Activated naive CD4-positive, alpha-beta T cell treated with anti-CD3 and anti-CD28 coated beads, Interleukin-2, amount 50 U/mL, for 24 hours (primary cell): Measurements from ENCODE around the gene LRWD1.
A peak's percentile ranks its signal among the peaks of the same experiment; 100 is the strongest.
"Not testable (repeated sequence)": the region's sequence is repeated elsewhere in the genome, so short reads cannot be mapped to it uniquely, and the experiment has no call there.

Experiments
- H3K27ac Mint-ChIP-seq: one replicate; pipeline ENCODE4 v1.8.0; 2021; ENCODE audit warnings: mild to moderate bottlenecking, mixed read lengths
- H3K27me3 Mint-ChIP-seq: one replicate; pipeline ENCODE4 v1.8.0; 2021; ENCODE audit warnings: mixed read lengths
- H3K36me3 Mint-ChIP-seq: one replicate; pipeline ENCODE4 v1.8.0; 2021; ENCODE audit warnings: mixed read lengths
- H3K4me1 Mint-ChIP-seq: one replicate; pipeline ENCODE4 v1.8.0; 2021; ENCODE audit warnings: mixed read lengths
- H3K4me3 Mint-ChIP-seq: one replicate; pipeline ENCODE4 v1.8.0; 2021; ENCODE audit warnings: mild to moderate bottlenecking, mixed read lengths
- H3K9me3 Mint-ChIP-seq: one replicate; pipeline ENCODE4 v1.8.0; 2021; ENCODE audit warnings: mixed read lengths

Gene LRWD1

GRCh38 chr7:102472126-102473041, 7.6 kb downstream of the LRWD1 start:
- Mint-ChIP-seq H3K27ac (peak overlapping the region; percentile 30), H3K36me3 (peaks cover 3% of the 10 kb centered on the region), H3K4me3 (no peak overlapping the region), H3K27me3 (no peaks in the 10 kb centered on the region), H3K4me1 (no peaks in the 10 kb centered on the region), H3K9me3 (no peaks in the 10 kb centered on the region)

DNA sequence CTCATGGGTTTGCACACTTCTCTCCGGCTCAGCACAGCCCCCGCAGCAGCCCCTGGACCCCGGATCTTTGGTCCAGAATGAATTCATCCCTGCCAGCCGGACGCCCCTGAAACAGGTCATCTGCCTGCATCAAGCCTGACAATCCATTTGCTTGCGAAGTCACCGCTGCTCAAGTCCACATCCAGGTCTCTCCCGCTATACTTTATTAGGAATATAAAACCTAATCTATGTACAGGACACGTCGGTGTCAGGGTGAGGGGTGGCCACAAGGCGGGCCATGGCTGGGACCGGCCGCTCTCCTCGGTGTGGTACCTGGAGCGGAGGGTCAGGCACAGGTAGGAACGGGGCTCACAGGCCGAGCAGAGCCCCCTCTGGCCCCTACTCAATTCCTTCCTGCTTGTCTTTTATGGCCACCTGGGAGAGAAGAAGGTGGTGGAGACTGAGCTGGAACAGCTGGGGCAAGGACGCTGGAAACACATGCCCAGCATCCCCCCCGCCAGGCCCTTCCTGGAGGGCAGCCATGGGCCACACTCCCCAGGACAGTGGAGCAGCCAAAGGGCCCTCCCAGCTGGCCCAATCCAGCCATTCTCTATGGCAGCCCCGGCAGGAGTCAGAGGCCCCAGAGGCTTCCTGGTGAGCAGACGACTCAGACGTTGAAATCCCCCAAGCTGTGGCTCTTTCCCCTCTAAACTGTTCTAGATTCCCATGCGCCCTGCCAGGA, 8.6 kb downstream of the LRWD1 start:
- H3K27ac Mint-ChIP-seq = peak overlapping the region; percentile 23
- no peaks in the 10 kb centered on the region for H3K9me3 Mint-ChIP-seq
- no peaks in the 10 kb centered on the region for H3K27me3 Mint-ChIP-seq
- peaks cover 3% of the 10 kb centered on the region for H3K36me3 Mint-ChIP-seq
- no peaks in the 10 kb centered on the region for H3K4me1 Mint-ChIP-seq
- no peak overlapping the region for H3K4me3 Mint-ChIP-seq

DNA sequence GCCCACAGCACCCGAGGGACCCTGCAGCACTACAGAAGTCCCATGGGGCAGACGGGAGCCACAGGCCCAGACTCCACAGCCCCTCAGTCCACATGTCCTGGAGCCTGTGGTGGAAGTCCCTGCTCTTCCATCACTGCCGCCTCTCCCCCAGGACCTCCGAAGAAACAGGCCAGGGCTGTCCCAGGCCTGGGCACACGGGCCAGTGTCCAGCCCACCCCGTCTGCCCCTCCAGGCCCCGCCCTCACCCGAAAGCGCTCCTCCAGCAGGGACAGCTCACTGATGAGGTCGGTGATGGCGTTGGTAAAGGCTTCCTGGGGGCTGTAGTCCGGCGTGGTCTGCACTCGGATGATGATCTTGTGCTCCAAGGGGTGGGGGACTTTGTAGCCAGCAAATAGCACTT, 9.3 kb downstream of the LRWD1 start:
- H3K4me1 Mint-ChIP-seq, H3K4me3 Mint-ChIP-seq, H3K27me3 Mint-ChIP-seq, H3K27ac Mint-ChIP-seq, H3K36me3 Mint-ChIP-seq, H3K9me3 Mint-ChIP-seq: not testable (repeated sequence)

DNA sequence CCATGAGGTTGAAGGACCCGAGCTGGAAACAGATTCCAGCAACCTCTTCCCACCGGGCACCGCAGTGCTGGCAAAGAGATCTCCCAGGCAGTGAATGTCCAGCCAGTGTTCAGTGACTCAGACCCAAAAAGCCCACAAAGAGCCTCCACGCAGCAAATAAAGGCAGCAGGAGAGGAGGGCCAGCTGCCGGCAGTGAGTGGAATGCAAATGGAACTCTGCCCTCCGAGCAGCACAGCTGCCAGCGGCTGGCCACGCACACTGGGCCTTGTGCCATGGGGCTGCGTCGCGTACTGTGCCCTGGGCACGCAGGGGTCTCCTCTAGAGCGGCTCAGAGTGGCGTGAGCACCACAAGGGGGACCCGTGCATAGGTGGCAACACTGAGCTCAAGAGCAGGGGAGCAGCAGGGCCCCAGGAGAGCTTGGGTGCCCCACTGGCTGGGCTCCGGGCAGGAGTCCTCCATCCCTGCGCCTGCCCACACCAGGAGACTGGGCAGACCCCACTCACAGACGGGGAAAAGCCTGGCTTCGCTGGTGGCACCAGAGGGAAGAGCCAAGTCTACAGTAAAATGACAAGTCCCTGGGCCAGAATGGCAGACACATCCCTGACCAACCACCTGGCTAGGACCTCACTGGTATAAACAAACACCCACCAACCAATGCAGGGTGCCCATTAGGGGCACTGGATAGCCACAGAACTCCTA, 10.1 kb downstream of the LRWD1 start:
- H3K27ac Mint-ChIP-seq, H3K4me3 Mint-ChIP-seq, H3K4me1 Mint-ChIP-seq, H3K9me3 Mint-ChIP-seq, H3K36me3 Mint-ChIP-seq, H3K27me3 Mint-ChIP-seq: not testable (repeated sequence)

- H3K4me3 Mint-ChIP-seq = peak within 1 kb of the TSS; percentile 86
- H3K4me1 Mint-ChIP-seq, H3K27me3 Mint-ChIP-seq, H3K9me3 Mint-ChIP-seq, H3K36me3 Mint-ChIP-seq: not testable (repeated sequence)
- H3K27ac Mint-ChIP-seq = peak within 1 kb of the TSS; percentile 23
Measured at GRCh38 chr7:102478314-102479208, 13.8 kb downstream of the LRWD1 start, which contains the start of gene POLR2J. Gene POLR2J, minus strand, starts transcription at chr7:102478922. Its CDS starts 62 bp downstream, at chr7:102478860.

- not testable (repeated sequence) for H3K9me3 Mint-ChIP-seq, H3K36me3 Mint-ChIP-seq, H3K4me1 Mint-ChIP-seq, H3K27me3 Mint-ChIP-seq, H3K27ac Mint-ChIP-seq, H3K4me3 Mint-ChIP-seq
Measured at GRCh38 chr7:102479209-102479584, 14.4 kb downstream of the LRWD1 start.

DNA sequence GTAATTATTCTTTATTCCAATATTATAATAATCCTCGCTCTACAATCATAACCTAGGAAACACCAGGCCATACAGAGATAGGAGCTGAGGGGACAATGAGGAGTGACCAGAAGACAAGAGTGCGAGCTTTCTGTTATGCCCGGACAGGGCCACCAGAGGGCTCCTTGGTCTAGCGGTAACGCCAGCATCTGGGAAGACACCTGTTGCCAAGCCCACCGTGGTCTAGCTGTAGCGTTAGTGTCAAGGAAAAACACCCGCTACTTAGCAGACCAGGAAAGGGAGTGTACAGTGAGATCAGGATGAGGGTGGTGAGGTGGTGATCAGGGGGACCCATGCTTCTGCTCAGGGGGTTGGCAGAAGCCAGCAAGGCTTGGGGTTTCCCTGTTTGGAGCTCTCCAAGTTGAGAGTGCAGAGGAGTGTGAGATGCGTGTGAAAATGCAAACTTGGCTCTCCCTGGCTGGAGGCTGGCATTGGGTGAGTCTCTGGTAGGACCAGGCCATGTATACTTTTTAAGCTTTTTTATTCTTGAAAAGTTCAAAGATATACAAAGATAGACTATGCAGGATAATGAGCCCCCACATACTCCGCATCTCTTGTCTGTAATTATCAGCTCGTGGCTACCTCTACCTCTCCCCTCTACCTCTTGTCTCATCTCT, 15.3 kb downstream of the LRWD1 start:
- not testable (repeated sequence) for H3K9me3 Mint-ChIP-seq, H3K27me3 Mint-ChIP-seq, H3K4me3 Mint-ChIP-seq, H3K27ac Mint-ChIP-seq, H3K4me1 Mint-ChIP-seq, H3K36me3 Mint-ChIP-seq

- H3K9me3 Mint-ChIP-seq, H3K27ac Mint-ChIP-seq, H3K4me3 Mint-ChIP-seq, H3K4me1 Mint-ChIP-seq, H3K27me3 Mint-ChIP-seq, H3K36me3 Mint-ChIP-seq: not testable (repeated sequence)
Measured at GRCh38 chr7:102481962-102482361, 17.2 kb downstream of the LRWD1 start.

DNA sequence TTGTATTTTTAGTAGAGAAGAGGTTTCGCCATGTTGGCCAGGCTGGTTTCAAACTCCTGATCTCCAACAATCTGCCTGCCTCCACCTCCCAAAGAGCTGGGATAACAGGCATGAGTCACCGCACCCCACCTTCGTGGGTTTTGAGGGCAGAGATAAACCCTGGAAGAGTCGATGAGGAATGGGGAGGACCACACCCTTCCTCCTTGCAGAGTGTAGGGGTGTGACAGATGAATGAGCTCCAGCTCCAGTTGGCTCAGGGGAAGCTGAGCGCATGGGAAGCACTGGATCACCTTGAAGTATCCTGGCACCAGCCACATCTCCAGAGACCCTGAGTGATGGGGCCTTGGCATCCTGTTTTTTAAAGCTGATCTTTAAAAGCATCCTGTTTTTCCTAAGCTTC, 19.5 kb downstream of the LRWD1 start:
- not testable (repeated sequence) for H3K27ac Mint-ChIP-seq, H3K36me3 Mint-ChIP-seq, H3K27me3 Mint-ChIP-seq, H3K4me3 Mint-ChIP-seq, H3K9me3 Mint-ChIP-seq, H3K4me1 Mint-ChIP-seq

- not testable (repeated sequence) for H3K4me1 Mint-ChIP-seq, H3K27ac Mint-ChIP-seq, H3K9me3 Mint-ChIP-seq, H3K27me3 Mint-ChIP-seq, H3K36me3 Mint-ChIP-seq, H3K4me3 Mint-ChIP-seq
Measured at GRCh38 chr7:102490529-102491075, 25.8 kb downstream of the LRWD1 start.

- H3K27me3 Mint-ChIP-seq, H3K27ac Mint-ChIP-seq, H3K4me1 Mint-ChIP-seq, H3K9me3 Mint-ChIP-seq, H3K36me3 Mint-ChIP-seq, H3K4me3 Mint-ChIP-seq: not testable (repeated sequence)
Measured at GRCh38 chr7:102493220-102493935, 28.6 kb downstream of the LRWD1 start.

GRCh38 chr7:102494026-102494425, 29.2 kb downstream of the LRWD1 start:
- not testable (repeated sequence) for H3K36me3 Mint-ChIP-seq, H3K9me3 Mint-ChIP-seq, H3K4me1 Mint-ChIP-seq, H3K27me3 Mint-ChIP-seq, H3K27ac Mint-ChIP-seq, H3K4me3 Mint-ChIP-seq

GRCh38 chr7:102494473-102495149, 29.8 kb downstream of the LRWD1 start:
- not testable (repeated sequence) for H3K36me3 Mint-ChIP-seq, H3K27ac Mint-ChIP-seq, H3K9me3 Mint-ChIP-seq, H3K4me1 Mint-ChIP-seq, H3K27me3 Mint-ChIP-seq, H3K4me3 Mint-ChIP-seq

DNA sequence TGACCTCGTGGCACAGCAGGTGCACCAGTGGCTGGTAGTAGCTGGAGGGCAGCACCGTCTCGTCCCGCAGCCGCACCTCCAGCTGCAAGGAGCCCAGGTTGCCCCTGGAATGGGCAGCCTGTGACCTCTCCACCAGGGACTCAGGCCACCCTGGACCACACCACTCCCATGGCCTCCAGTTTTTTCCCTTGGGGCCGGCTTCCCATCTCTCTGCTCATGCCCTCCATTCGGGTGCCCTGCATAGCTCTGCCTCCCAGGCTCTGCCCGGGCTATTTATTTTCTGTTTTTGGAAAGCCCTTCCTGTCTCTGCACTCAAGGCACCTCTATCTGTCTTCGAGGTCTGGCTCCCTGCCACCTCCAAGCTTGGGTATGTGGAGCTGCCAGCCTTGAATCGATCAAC, 32.1 kb downstream of the LRWD1 start:
- H3K4me3 Mint-ChIP-seq, H3K27me3 Mint-ChIP-seq, H3K4me1 Mint-ChIP-seq, H3K36me3 Mint-ChIP-seq, H3K9me3 Mint-ChIP-seq, H3K27ac Mint-ChIP-seq: not testable (repeated sequence)
